GM21576 (cell line): ENCODE results near the gene SHISA5.

ENCODE experiments used
- ATAC-seq: cut with Tn5 transposase; IDR thresholded peaks from one replicate; pipeline ENCODE4 v1.9.1; 2021; ENCODE audit warnings: mild to moderate bottlenecking, moderate library complexity; ENCODE audit not compliant: unreplicated experiment

The SHISA5 gene

GRCh38 chr3:48432411-48433371 lies 71.3 kb downstream of the SHISA5 start:
- no peak for ATAC-seq

- no peak for ATAC-seq
These were observed 72.5 kb downstream of the SHISA5 start for GRCh38 chr3:48431224-48432029.

GRCh38 chr3:48430708-48431101 lies 73.3 kb downstream of the SHISA5 start:
- no peak for ATAC-seq

- ATAC-seq: no peak
These were observed 73.8 kb downstream of the SHISA5 start, which contains the start of gene PLXNB1 for GRCh38 chr3:48429960-48430707. Gene PLXNB1 (minus strand): TSS chr3:48430086. CDS start chr3:48424611, 5,475 bp downstream.

GRCh38 chr3:48429317-48429959 lies 74.5 kb downstream of the SHISA5 start:
- no peak for ATAC-seq

GRCh38 chr3:48428572-48429316 lies 75.2 kb downstream of the SHISA5 start:
- no peak for ATAC-seq

- no peak for ATAC-seq
These were observed 75.8 kb downstream of the SHISA5 start for GRCh38 chr3:48428088-48428571.

- no peak for ATAC-seq
These were observed 76.4 kb downstream of the SHISA5 start for GRCh38 chr3:48427630-48427962.

- no peak for ATAC-seq
These were observed 76.9 kb downstream of the SHISA5 start for GRCh38 chr3:48426944-48427629.

GRCh38 chr3:48426401-48426909 lies 77.5 kb downstream of the SHISA5 start:
- ATAC-seq: no peak

GRCh38 chr3:48425281-48425812 lies 78.6 kb downstream of the SHISA5 start:
- ATAC-seq: no peak

- ATAC-seq: no peak
These were observed 79.9 kb downstream of the SHISA5 start for GRCh38 chr3:48423883-48424695.

GRCh38 chr3:48423241-48423882 lies 80.6 kb downstream of the SHISA5 start:
- no peak for ATAC-seq

- ATAC-seq: no peak
These were observed 81.3 kb downstream of the SHISA5 start for GRCh38 chr3:48422681-48423080.

- no peak for ATAC-seq
These were observed 81.7 kb downstream of the SHISA5 start for GRCh38 chr3:48422272-48422671.

- ATAC-seq: no peak
These were observed 83.4 kb downstream of the SHISA5 start for GRCh38 chr3:48420561-48420960.

GRCh38 chr3:48419597-48419996 lies 84.4 kb downstream of the SHISA5 start:
- ATAC-seq: no peak
